HUDEP-2 (cell line): Measurements from ENCODE around the gene MAML2.

Experiments
- DNase-seq, 76 experiments: peaks; one replicate each; lab custom pipeline; 2025; ENCODE audit not compliant: unreplicated experiment in 76 of 76; lab: John Stamatoyannopoulos, UW

MAML2 gene

DNA sequence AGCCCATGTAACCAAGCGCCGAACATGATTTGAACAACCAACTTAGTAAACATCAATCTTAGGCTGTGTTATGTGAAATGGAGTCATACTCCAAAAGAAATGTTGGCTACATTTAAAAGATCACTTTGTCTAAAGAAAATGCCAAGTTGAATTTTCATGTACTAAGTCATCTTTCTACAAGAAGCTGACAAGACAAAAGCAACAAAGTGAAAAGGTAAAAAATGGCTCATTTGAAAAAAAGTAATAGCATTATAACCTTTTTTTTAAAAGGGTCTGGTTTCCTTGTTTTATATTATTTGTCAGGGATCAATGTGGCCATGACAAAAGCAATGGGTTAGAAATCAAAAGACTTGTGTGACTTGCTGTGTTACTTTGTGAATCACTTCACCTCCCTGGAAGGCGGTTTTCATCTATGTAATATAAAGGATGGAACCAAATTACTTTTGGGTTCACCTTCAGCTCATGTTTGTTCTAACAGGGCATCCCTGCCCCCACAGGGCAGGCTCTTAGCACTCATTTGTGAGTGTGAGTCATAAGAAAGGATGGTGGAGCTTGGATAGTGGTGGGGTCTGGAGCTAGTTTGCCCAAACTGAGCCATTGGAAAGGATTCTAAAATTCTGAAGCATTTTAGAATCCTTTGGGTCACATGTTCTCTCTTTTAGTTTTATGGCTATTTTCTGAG, 287.1 kb downstream of the MAML2 start:
- no peak for DNase-seq

GRCh38 chr11:96054870-96055705, 287.9 kb downstream of the MAML2 start:
- DNase-seq, result peak in 7 of 76 experiments; percentile 1 to 19 (median 5)

- DNase-seq, result no peak
Measured at GRCh38 chr11:96052921-96053651, 289.9 kb downstream of the MAML2 start.

DNA sequence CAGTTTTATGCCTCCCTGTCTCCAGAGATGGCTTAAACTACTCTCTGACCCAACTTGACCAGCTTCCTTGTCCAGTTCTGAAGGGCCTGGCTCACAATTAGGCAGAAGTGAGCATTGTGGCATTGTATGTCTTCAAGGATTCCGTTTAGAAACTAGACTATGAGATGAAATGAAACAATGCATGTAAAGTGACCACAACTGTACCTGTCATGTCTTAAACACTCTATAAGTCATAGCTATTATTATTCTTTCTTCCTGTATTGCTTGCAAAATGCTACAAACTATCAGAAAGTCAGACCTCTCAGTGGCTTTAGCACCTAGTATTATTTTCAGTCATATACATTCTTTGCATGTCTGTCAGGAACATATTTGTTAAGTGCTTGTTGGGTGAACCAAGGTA, 291.2 kb downstream of the MAML2 start:
- no peak for DNase-seq

- DNase-seq, result no peak
Measured at GRCh38 chr11:96050435-96051182, 292.4 kb downstream of the MAML2 start.

GRCh38 chr11:96049426-96049825, 293.6 kb downstream of the MAML2 start:
- no peak for DNase-seq

DNA sequence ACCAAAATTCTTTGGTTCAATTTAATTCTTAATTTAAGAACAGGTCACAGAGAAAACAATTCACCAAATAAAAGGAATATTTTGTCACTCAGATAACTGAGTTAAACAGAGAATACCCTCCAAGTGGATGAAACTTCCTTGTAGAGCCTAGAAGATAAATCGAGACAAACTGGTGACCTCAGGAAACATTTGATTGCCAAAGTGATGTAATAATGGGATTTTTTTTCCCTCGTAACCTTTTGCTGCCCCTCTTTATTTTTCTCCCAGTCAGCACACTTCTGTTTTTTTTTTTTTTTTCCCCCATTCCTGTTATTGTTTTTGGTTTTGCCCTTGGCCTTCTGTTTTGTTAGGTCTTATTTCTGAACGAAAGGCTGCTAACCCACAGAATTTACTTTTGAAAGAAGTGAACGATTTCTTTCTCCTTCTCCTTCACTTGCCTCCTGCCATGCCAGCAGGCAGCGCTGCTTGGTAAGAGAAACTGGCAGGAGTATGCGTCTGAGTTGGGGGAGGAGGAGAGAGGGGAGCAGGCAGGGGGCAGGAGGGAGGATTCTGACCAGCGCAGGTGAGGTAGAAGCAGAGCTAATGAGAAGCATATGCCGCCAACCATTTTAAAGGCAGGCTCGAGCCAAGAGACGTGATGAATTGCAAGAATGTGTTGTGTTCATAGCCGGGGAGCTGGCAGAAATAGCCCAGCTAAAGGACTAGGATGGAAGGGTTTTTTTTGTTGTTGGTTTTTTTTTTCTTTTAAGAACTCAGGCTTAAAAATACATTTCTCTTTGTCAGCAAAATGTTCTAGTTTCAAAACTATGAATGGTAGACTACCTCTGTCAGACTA, 297.2 kb downstream of the MAML2 start:
- DNase-seq, result no peak

DNA sequence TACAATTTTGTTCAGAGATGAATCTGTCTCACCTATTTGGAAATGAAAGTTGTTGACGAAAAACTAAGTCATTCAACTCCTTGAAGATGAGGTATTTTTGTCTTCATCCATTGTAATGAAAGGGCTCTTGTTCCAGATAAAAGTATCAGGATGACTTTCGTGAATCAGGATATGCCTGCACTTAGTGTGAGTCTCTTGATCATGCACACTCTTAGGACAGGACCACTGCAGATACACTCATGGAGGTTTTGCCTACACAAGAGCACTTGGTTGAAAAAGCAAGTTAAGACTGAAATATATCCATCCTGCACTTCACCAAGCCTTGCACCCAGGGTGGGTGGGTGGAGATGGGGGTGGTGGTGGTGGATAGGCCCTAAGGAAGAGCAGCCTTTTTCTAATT, 298.2 kb downstream of the MAML2 start:
- no peak for DNase-seq

DNA sequence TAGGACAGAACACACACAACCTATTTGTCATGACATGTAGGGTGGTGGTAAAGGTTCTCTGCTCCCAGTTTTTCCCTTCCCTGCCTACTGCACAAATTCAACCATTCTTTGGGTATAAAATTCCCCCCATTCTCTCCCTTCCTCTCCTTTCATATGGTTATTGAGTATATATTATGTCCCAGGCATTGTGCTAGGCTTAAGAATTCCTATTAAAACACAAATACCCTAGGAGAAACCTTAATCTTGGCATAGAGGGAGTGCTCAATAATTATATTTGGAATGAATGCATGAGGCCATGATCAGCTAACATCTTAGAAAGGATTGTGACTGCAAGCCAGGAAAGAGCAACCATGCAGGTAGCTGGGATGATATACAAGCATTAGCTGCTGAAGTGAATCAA, 298.7 kb downstream of the MAML2 start:
- DNase-seq, result no peak

DNA sequence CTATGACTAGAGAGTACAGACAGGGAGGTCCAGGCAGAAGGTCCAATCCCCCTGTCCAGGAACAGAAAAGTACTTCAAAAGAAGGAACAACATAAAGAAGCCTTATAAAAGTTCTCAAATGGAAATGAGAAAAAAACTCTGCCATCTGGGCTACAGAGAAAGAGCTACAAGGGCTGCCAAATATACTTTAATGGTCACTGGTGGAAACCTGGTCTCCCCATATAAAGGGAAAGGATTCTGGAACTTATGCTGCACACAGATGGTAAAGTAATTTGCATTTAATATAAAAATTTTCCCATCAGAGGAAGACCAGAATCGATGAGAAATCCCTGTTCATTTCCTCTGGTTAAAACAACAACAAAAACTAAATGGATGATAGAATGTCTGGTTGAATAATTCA, 299.7 kb downstream of the MAML2 start:
- DNase-seq, result no peak

- no peak for DNase-seq
Measured at GRCh38 chr11:96038046-96038445, 304.9 kb downstream of the MAML2 start.

DNA sequence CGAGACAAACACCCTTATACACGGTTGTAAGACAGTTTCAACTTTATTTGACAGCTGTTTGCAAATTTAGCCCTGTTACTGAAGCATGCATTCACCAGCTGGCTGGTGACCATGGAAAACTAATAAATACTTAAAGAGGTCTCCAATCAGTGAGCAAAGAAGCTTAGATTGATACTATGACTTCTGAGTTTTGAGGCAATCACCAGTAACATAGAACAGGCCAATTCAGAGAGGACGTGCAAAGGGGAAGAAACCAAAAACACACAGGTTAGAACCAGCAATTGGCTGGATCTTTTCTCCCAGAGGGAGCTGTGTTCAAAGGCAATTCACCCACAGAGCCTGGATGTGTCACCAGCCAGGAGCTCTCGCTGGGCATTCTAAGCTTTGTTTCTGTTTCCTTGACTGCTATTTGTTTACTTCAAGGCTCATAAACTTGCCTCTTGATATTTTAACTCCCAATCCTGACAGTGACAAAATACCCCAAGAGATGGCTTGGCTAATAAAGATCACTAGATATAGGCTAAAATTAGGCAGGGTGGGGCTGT, 305.5 kb downstream of the MAML2 start:
- no peak for DNase-seq

DNA sequence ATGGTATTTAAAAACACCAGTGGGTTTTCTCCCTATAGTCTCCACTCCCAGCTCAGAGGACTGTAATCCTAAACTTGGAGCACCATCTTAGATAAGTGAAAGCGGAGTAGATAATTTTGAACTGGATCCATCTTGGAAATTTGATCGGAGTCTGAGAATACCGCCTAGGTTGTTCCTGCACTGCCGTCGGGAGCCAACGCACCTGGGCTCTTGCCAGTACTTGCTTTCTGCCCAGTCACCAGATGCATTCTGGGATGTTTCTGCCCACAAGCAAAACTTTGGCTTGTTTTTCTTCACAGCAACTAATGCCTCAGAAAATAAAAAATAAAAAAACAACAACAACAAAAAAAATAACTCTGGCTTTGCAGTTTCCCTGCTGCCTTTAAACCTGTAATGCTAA, 306.1 kb downstream of the MAML2 start:
- DNase-seq, result no peak

GRCh38 chr11:96035740-96036078, 307.3 kb downstream of the MAML2 start:
- DNase-seq, result no peak

DNA sequence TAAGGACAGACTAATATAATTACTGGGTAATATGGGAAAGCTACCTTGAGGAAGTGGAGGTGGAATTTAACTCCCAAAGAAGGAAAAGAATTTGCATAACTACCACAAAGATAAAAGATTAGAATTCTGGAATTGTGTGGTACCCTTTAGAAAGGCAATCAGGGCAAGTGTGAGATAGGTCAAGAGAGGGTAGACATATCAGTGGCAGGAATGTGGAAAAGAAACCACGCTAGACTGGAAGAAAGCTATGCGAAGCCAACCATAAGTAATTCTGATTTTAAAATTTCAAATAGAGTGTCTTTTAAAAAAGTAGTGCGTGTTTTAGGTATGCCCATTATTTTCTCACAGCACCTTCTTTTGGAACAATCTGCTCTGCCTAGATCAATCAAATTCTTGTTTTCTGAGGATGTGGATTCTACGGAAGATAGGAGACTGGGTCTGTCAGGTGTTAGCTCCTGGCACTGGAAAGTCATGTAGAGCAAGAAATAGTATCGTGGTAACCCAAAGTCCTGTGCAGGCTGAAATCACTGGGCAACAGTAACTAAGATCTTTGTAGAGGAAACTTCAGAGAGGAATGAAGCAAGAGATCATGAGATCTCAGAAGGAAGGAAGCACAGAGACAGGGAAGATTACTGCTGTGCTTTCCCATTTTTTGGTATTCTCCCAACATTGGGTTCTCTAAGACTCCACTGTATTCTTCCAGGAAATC, 307.8 kb downstream of the MAML2 start:
- DNase-seq, result no peak

DNA sequence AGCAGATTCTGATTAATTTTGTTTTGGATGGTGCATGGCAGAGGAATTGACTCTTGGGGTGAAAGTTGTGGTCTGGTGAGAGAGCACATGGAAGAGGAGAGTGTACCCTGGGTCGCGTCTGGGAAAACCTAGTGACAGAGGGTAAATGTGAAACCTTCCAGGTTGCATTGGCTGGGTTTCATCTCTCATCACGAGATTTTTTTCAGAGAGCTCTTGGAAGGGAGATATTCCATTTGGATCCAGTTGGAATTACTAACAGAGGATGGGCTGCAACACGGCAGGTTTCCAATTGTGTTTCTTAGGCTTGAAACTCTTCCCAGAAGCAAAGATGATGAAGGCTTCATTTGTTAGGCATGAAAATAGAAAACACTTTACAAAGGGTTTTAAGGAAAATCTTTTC, 309.4 kb downstream of the MAML2 start:
- no peak for DNase-seq

DNA sequence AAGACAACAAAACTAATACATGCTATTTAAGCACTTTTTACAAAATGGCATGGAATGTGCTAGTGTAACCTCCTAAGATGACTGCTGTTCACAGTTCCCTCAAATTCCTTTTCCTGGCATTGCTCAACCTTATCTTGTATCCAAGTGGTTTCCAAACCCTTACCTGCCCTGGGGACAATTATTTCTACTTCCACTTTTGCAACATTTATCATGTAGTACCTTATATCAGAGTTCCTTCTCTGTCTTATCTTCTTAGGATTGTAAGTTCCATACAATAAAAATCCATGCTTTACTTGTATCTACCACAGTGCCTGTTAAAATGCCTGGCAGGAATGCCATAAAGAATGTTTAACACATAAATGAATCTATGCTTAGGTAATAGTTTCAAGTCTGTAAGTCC, 309.9 kb downstream of the MAML2 start:
- no peak for DNase-seq

GRCh38 chr11:96028746-96029145, 314.2 kb downstream of the MAML2 start:
- DNase-seq, result no peak

DNA sequence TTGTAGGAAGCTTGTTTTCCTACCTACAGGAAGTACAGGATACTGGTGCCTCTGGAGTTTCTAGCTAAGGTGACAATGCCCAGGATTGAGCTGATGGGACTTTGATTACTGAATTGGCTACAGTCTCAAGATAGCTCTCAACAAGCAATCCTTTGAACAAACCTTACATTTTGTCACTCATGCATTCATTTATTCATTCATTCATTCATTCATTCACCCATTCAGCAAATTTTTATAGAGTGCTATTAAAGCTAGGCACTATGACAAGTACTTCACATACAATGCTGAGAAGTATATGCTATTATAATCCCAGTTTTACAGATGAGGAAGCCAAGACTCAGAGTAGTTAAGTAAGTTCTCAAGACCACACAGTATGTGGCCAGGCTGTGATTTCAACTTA, 316.0 kb downstream of the MAML2 start:
- no peak for DNase-seq
